ENCODE measurements around the gene SLC29A2. TPM values are rescaled to one million over a fixed set of nuclear protein-coding genes. Genes with fewer than 3 reads are reported as not detected.
A peak's percentile ranks its signal among the peaks of the same experiment; 100 is the strongest.

The SLC29A2 gene
- total and polyA plus RNA-seq, 2 donors (not counting 1 experiment from before 2014, with no cell fraction given) = 16.2 to 18.5 TPM

DNA sequence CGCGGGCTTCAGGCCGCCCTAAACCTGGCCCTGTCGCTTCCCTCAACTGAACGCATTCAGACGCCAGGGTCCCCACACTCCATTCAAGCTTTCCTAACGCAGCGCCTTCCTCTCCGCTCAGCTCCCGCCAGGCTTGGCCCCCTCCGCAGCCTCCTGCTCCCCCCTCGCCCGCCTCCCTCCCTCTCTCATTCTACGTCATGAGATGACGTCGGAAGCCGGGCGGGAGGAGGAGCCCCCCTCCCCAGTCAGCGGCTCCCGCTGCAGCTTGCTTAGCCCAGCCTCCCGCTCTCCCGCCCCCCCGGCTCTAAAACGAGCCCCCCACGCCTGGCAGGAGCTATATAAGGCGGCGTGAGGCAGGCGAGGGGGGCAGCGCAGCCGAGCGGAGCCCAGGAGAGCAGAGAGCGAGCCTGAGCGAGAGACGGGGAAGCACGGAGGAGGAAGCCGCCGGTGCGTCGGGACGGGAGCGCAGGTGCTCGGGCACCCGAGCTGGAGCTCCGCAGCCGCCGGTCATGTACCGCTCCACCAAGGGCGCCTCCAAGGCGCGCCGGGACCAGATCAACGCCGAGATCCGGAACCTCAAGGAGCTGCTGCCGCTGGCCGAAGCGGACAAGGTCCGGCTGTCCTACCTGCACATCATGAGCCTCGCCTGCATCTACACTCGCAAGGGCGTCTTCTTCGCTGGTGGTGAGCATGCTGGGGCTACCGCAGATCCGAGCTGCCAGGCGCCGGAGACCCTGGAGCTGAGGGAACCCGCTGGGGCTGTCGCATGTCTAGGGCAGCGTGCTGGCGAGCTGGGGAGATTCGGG lies 49.3 kb upstream of the SLC29A2 start, which contains the start of gene NPAS4:
Gene NPAS4 (plus strand): TSS at position 365 of the 806 bp plus-strand sequence. CDS start 145 bp downstream, at position 510.
- no peaks in the 10 kb centered on the region for H3K79me2 ChIP-seq (ENCODE audit: control insufficient read depth, insufficient read depth, low read length)
- H3K4me2 ChIP-seq (replicated peaks; ENCODE audit: low read depth, low read length, poor library complexity, severe bottlenecking) = no peak within 1 kb of the TSS
- H3K27ac ChIP-seq (ENCODE audit: low read length in 2 of 2) = no peak within 1 kb of the TSS
- 15% methylated on average over 68 of the region's 71 CpGs for WGBS (ENCODE audit: insufficient coverage)
- peaks cover 0 to 45% (median 3%) of the 10 kb centered on the region in 3 donors for H3K9me3 ChIP-seq (ENCODE audit: control extremely low read depth in 1 of 3, control insufficient read depth in 2 of 3, insufficient read depth in 1 of 3, low read length in 2 of 3)
- no peak within 1 kb of the TSS for H3K9ac ChIP-seq (ENCODE audit: low read length)
- H2AFZ ChIP-seq (ENCODE audit: insufficient read depth, low read depth, low read length, poor library complexity, severe bottlenecking) = no peak within 1 kb of the TSS
- Mint-ChIP-seq H3K27ac (peak within 1 kb of the TSS; percentile 81), H3K9me3 (ENCODE audit: insufficient read depth) (no peaks in the 10 kb centered on the region), H3K4me3 (no peak within 1 kb of the TSS), H3K27me3 (peaks cover 39% of the 10 kb centered on the region), H3K4me1 (peaks cover 3% of the 10 kb centered on the region)
- TF ChIP-seq EZH2 (IDR thresholded peaks at IDR 0.05; ENCODE audit: borderline replicate concordance, insufficient read depth, low read depth, low read length, poor library complexity, severe bottlenecking) = no peak
- TF ChIP-seq CTCF (IDR thresholded peaks at IDR 0.05) = no peak
- POLR2A ChIA-PET = interaction anchor here (0.7 to 1.0 kb wide), 2 partner anchors 108 to 132 kb away, joined by 3 read pairs; partner anchors contain the start of gene YIF1A
- DNase-seq (no peak), ATAC-seq (ENCODE audit: low read depth) (no peak)
- H4K20me1 ChIP-seq (ENCODE audit: control insufficient read depth, insufficient read depth, low read length, poor library complexity, severe bottlenecking) = peaks cover 7% of the 10 kb centered on the region
- CTCF ChIA-PET = interaction anchor here (0.8 to 2.8 kb wide), 10 partner anchors 9 to 258 kb away, joined by 3 to 15 read pairs (median 6); partner anchors contain the start of genes DPP3 and MRPL11
- intact Hi-C loops (cut with micrococcal nuclease) = loop anchor here (2.0 kb wide), 1 partner anchor 18 kb away; the partner anchor contains the start of gene MRPL11
- peaks cover 8 to 16% of the 10 kb centered on the region in 2 donors for H3K4me1 ChIP-seq (ENCODE audit: control insufficient read depth in 2 of 2, insufficient read depth in 2 of 2, low read length in 2 of 2)
- no peaks in the 10 kb centered on the region for H3K36me3 ChIP-seq (replicated peaks in 1 of 2; ENCODE audit: control extremely low read depth in 1 of 2, control insufficient read depth in 1 of 2, extremely low read depth in 1 of 2, insufficient read depth in 2 of 2, low read length in 1 of 2)
- no peak within 1 kb of the TSS for H3K4me3 ChIP-seq (ENCODE audit: control extremely low read depth in 1 of 5, extremely low read depth in 1 of 5, insufficient read depth in 1 of 5, low read depth in 2 of 5, low read length in 4 of 5)
- peaks cover 0 to 46% (median 40%) of the 10 kb centered on the region in 4 experiments for H3K27me3 ChIP-seq (replicated peaks in 1 of 4; ENCODE audit: control extremely low read depth in 1 of 4, control insufficient read depth in 3 of 4, insufficient read depth in 4 of 4, low read length in 3 of 4)

- no peak overlapping the region for H2AFZ ChIP-seq (ENCODE audit: insufficient read depth, low read depth, low read length, poor library complexity, severe bottlenecking)
- H3K27me3 ChIP-seq (replicated peaks in 1 of 4; ENCODE audit: control extremely low read depth in 1 of 4, control insufficient read depth in 3 of 4, insufficient read depth in 4 of 4, low read length in 3 of 4) = peaks cover 0 to 55% (median 45%) of the 10 kb centered on the region in 4 experiments
- ATAC-seq (ENCODE audit: low read depth) (no peak), DNase-seq (no peak)
- ChIA-PET POLR2A (no interaction called here), CTCF (no interaction called here)
- intact Hi-C loops (cut with micrococcal nuclease) = loop anchor here (2.0 kb wide), 1 partner anchor 19 kb away; the partner anchor contains the start of gene MRPL11
- WGBS (ENCODE audit: insufficient coverage) = 6% methylated on average over 24 of the region's 30 CpGs
- Mint-ChIP-seq H3K4me3 (no peak overlapping the region), H3K9me3 (ENCODE audit: insufficient read depth) (no peaks in the 10 kb centered on the region), H3K27ac (peak overlapping the region; percentile 65), H3K4me1 (peaks cover 3% of the 10 kb centered on the region), H3K27me3 (peaks cover 46% of the 10 kb centered on the region)
- no peak for TF ChIP-seq CTCF (IDR thresholded peaks at IDR 0.05)
- no peak for TF ChIP-seq EZH2 (IDR thresholded peaks at IDR 0.05; ENCODE audit: borderline replicate concordance, insufficient read depth, low read depth, low read length, poor library complexity, severe bottlenecking)
- no peaks in the 10 kb centered on the region for H3K79me2 ChIP-seq (ENCODE audit: control insufficient read depth, insufficient read depth, low read length)
- peaks cover 8 to 16% of the 10 kb centered on the region in 2 donors for H3K4me1 ChIP-seq (ENCODE audit: control insufficient read depth in 2 of 2, insufficient read depth in 2 of 2, low read length in 2 of 2)
- no peak overlapping the region for H3K9ac ChIP-seq (ENCODE audit: low read length)
- no peak overlapping the region for H3K4me3 ChIP-seq (ENCODE audit: control extremely low read depth in 1 of 5, extremely low read depth in 1 of 5, insufficient read depth in 1 of 5, low read depth in 2 of 5, low read length in 4 of 5)
- no peak overlapping the region for H3K4me2 ChIP-seq (replicated peaks; ENCODE audit: low read depth, low read length, poor library complexity, severe bottlenecking)
- H3K27ac ChIP-seq (ENCODE audit: low read length in 2 of 2) = no peak overlapping the region
- H4K20me1 ChIP-seq (ENCODE audit: control insufficient read depth, insufficient read depth, low read length, poor library complexity, severe bottlenecking) = peaks cover 7% of the 10 kb centered on the region
- peaks cover 0 to 45% (median 3%) of the 10 kb centered on the region in 3 donors for H3K9me3 ChIP-seq (ENCODE audit: control extremely low read depth in 1 of 3, control insufficient read depth in 2 of 3, insufficient read depth in 1 of 3, low read length in 2 of 3)
- H3K36me3 ChIP-seq (replicated peaks in 1 of 2; ENCODE audit: control extremely low read depth in 1 of 2, control insufficient read depth in 1 of 2, extremely low read depth in 1 of 2, insufficient read depth in 2 of 2, low read length in 1 of 2) = no peaks in the 10 kb centered on the region
Observed at GRCh38 chr11:66419825-66420224, 48.3 kb upstream of the SLC29A2 start.

All from B cell (primary cell).